ENCODE data around the gene DCAF12. TPM values are rescaled to one million over a fixed set of nuclear protein-coding genes. Genes with fewer than 3 reads are reported as not detected.
A peak's percentile ranks its signal among the peaks of the same experiment; 100 is the strongest.
"Not testable (repeated sequence)": the region's sequence is repeated elsewhere in the genome, so short reads cannot be mapped to it uniquely, and the experiment has no call there.

Gene DCAF12
- total RNA-seq, 1 experiment from 2014 or later, result 33.0 TPM

DNA sequence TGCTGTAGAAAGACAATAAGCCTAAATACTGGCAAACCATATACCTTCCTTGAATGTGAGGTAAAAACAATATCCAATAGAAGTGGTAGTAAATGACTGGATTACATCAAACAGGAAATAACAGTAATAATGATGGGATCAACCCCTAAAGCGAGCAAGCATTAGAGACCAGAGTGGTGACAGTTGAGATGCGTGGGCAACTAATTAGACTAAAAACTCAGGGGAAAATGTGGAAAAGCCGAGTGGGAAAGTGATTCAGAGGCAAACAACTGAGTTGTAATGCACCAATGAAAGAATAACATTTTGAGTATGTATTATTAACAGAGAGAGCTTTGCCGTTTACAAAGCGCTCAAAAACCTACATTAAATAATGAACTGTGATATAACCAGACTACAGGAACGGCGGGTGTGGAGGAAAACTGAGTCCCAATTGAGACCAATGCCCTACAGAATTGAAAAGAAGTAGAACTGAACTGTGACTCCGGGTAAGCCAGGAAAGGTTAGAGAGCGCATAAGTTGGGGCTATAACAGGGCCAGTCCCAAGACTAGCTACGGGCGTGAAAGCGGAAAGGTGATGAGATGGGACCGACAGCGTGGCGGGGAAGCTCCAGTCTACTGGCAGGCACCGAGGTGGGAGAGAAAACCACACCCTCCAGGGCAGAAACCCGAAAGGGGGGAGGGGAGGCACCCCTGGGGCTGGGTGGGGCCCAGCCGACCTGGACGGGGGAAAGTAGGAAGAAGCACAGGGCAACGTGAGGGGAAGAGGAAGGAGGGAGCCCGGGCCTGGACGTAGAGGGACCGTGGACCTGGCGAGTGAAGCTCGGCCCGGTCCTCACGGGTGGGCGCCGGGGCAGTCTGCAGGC is 78.4 kb downstream of the DCAF12 start:
- Histone ChIP-seq H3K4me1 (peaks cover 18% of the 10 kb centered on the region), H3K9me3 (no peaks in the 10 kb centered on the region), H3K4me3 (ENCODE audit: low read depth, low read length) (peak overlapping the region; percentile 99), H3K27me3 (replicated peaks; ENCODE audit: control insufficient read depth, insufficient read depth, low read length) (no peaks in the 10 kb centered on the region), H3K36me3 (ENCODE audit: control insufficient read depth, insufficient read depth, low read length) (no peaks in the 10 kb centered on the region)
- POLR2A ChIA-PET, result interaction anchor here (0.6 to 3.8 kb wide), 15 partner anchors 10 to 1999 kb away, joined by 3 to 68 read pairs (median 3); no protein-coding TSS in a partner anchor
- peak; percentile 69 to 77 for DNase-seq
- CTCF ChIA-PET, result interaction anchor here (0.5 to 3.1 kb wide), 3 partner anchors 14 to 25 kb away, joined by 3 to 46 read pairs (median 3); no protein-coding TSS in a partner anchor
- TSS peak; percentile 46 for BruUV-seq (replicated peaks)
- peaks cover 17% of the 10 kb centered on the region for H3K4me1 Mint-ChIP-seq (ENCODE audit: low read depth, unreplicated experiment)
- intact Hi-C loops (cut with micrococcal nuclease; ENCODE audit: unreplicated experiment), result loop anchor here (5.0 kb wide), 1 partner anchor 329 kb away; the partner anchor contains the start of gene MYORG
- H3K27ac Mint-ChIP-seq (ENCODE audit: unreplicated experiment), result peak overlapping the region; percentile 100
- peak overlapping the region; percentile 100 for H3K4me3 Mint-ChIP-seq (ENCODE audit: unreplicated experiment)
- no peaks in the 10 kb centered on the region for H3K27me3 Mint-ChIP-seq (ENCODE audit: insufficient read depth, unreplicated experiment)
- no peaks in the 10 kb centered on the region for H3K9me3 Mint-ChIP-seq (ENCODE audit: unreplicated experiment)
- peaks cover 65% of the 10 kb centered on the region for H3K36me3 Mint-ChIP-seq (ENCODE audit: insufficient read depth, unreplicated experiment)
- TF ChIP-seq, protein P1, sequence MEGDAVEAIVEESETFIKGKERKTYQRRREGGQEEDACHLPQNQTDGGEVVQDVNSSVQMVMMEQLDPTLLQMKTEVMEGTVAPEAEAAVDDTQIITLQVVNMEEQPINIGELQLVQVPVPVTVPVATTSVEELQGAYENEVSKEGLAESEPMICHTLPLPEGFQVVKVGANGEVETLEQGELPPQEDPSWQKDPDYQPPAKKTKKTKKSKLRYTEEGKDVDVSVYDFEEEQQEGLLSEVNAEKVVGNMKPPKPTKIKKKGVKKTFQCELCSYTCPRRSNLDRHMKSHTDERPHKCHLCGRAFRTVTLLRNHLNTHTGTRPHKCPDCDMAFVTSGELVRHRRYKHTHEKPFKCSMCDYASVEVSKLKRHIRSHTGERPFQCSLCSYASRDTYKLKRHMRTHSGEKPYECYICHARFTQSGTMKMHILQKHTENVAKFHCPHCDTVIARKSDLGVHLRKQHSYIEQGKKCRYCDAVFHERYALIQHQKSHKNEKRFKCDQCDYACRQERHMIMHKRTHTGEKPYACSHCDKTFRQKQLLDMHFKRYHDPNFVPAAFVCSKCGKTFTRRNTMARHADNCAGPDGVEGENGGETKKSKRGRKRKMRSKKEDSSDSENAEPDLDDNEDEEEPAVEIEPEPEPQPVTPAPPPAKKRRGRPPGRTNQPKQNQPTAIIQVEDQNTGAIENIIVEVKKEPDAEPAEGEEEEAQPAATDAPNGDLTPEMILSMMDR (IDR thresholded peaks at IDR 0.05; ENCODE audit: insufficient read depth in 1 of 2, low read depth in 1 of 2, low read length in 1 of 2, severe bottlenecking in 1 of 2, unreplicated experiment in 1 of 2), result no peak

DNA sequence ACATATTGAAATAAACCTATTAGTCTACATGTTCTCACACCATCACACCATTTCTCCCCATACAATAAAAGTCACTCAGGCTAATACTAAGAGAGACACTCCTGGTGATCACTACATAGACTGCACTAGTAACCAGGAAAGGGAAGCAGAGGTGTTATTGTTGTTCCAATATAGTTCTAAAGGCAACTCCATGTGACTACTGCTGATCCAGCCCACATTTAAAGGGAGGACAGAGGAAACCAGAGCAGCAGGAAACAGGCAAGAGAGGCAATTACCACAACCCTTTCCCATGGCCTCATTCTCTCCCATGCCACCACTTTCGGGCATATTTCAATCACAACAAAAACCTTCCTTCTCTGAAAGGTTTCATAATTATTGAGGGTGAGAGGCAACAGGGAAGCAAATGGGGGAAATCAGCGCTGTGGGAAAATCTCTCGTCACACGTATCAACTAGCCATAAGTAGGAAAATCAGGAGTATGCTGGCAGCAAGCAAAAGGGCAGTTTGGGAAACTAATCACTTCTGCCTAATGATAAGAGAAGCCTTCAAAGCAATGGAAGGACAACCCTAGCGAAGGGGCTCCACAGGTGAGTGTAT is 79.6 kb downstream of the DCAF12 start:
- H3K36me3 Mint-ChIP-seq (ENCODE audit: insufficient read depth, unreplicated experiment), result peaks cover 77% of the 10 kb centered on the region
- H3K27ac Mint-ChIP-seq (ENCODE audit: unreplicated experiment), result peak overlapping the region; percentile 33
- ChIA-PET POLR2A (interaction anchor here (3.8 kb wide), 1 partner anchor 26 kb away, joined by 68 read pairs; no protein-coding TSS in a partner anchor), CTCF (no interaction called here)
- H3K27me3 ChIP-seq (replicated peaks; ENCODE audit: control insufficient read depth, insufficient read depth, low read length), result no peaks in the 10 kb centered on the region
- H3K4me3 ChIP-seq (ENCODE audit: low read depth, low read length), result peak overlapping the region; percentile 99
- H3K4me1 ChIP-seq, result peaks cover 18% of the 10 kb centered on the region
- intact Hi-C loops (cut with micrococcal nuclease; ENCODE audit: unreplicated experiment), result loop anchor here (5.0 kb wide), 1 partner anchor 330 kb away; the partner anchor contains the start of gene MYORG
- BruUV-seq (replicated peaks), result no TSS peak
- no peaks in the 10 kb centered on the region for H3K9me3 ChIP-seq
- H3K9me3 Mint-ChIP-seq (ENCODE audit: unreplicated experiment), result no peaks in the 10 kb centered on the region
- H3K27me3 Mint-ChIP-seq (ENCODE audit: insufficient read depth, unreplicated experiment), result no peaks in the 10 kb centered on the region
- H3K36me3 ChIP-seq (ENCODE audit: control insufficient read depth, insufficient read depth, low read length), result no peaks in the 10 kb centered on the region; the same call in 1 of the 2 replicates
- H3K4me1 Mint-ChIP-seq (ENCODE audit: low read depth, unreplicated experiment), result peaks cover 17% of the 10 kb centered on the region
- TF ChIP-seq, protein P1 (IDR thresholded peaks at IDR 0.05; ENCODE audit: insufficient read depth in 1 of 2, low read depth in 1 of 2, low read length in 1 of 2, severe bottlenecking in 1 of 2, unreplicated experiment in 1 of 2), result no peak
- H3K4me3 Mint-ChIP-seq (ENCODE audit: unreplicated experiment), result peak overlapping the region; percentile 100
- no peak for DNase-seq

DNA sequence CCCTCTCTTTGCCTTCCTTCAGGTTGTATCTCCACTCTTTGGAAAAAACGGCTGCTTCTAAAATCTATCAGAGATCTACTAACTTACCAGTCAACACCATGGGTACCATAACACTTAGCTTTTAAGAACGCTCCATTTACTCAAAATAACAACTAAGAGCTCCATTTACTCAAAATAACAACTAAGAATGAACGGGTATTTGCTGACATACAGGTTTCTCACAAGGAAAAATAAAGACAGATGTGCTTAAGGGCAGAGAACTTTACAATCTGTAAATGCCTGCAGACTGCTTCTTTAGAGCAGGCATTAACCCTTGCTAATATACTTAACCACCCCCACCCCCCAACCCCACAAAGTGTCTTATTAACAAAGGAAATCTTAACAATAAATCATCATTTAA is 80.6 kb downstream of the DCAF12 start:
- no peak for DNase-seq
- no peaks in the 10 kb centered on the region for H3K27me3 Mint-ChIP-seq (ENCODE audit: insufficient read depth, unreplicated experiment)
- H3K9me3 Mint-ChIP-seq (ENCODE audit: unreplicated experiment), result no peaks in the 10 kb centered on the region
- POLR2A ChIA-PET, result no interaction called here
- H3K27ac Mint-ChIP-seq (ENCODE audit: unreplicated experiment), result peak overlapping the region; percentile 43
- no TSS peak for BruUV-seq (replicated peaks)
- H3K4me1 ChIP-seq, result peaks cover 18% of the 10 kb centered on the region
- H3K9me3 ChIP-seq, result no peaks in the 10 kb centered on the region
- no peaks in the 10 kb centered on the region for H3K27me3 ChIP-seq (replicated peaks; ENCODE audit: control insufficient read depth, insufficient read depth, low read length)
- H3K4me1 Mint-ChIP-seq (ENCODE audit: low read depth, unreplicated experiment), result peaks cover 17% of the 10 kb centered on the region
- CTCF ChIA-PET, result no interaction called here
- H3K36me3 ChIP-seq (ENCODE audit: control insufficient read depth, insufficient read depth, low read length), result no peaks in the 10 kb centered on the region; the same call in 1 of the 2 replicates
- intact Hi-C loops (cut with micrococcal nuclease; ENCODE audit: unreplicated experiment), result loop anchor here (5.0 kb wide), 1 partner anchor 331 kb away; the partner anchor contains the start of gene MYORG
- TF ChIP-seq, protein P1 (IDR thresholded peaks at IDR 0.05; ENCODE audit: insufficient read depth in 1 of 2, low read depth in 1 of 2, low read length in 1 of 2, severe bottlenecking in 1 of 2, unreplicated experiment in 1 of 2), result no peak
- H3K4me3 Mint-ChIP-seq (ENCODE audit: unreplicated experiment), result peak overlapping the region; percentile 100
- peaks cover 87% of the 10 kb centered on the region for H3K36me3 Mint-ChIP-seq (ENCODE audit: insufficient read depth, unreplicated experiment)
- no peak overlapping the region for H3K4me3 ChIP-seq (ENCODE audit: low read depth, low read length)

DNA sequence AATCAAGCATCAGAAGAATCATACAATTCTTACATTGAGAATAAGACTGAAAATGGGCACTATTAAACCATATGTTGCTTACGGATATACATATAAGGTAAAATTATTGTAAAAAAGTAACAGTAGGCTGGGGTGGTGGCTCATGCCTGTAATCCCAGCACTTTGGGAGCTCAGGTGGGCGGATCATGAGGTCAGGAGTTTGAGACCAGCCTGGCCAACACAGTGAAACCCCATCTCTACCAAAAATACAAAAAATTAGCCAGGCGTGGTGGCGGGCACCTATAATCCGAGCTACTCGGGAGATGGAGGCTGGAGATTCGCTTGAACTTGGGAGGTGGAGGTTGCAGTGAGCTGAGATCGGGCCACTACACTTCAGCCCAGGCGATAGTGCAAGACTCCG is 84.4 kb downstream of the DCAF12 start:
- DNase-seq; H3K9me3 Mint-ChIP-seq (ENCODE audit: unreplicated experiment); H3K27me3 ChIP-seq (replicated peaks; ENCODE audit: control insufficient read depth, insufficient read depth, low read length); H3K36me3 ChIP-seq (ENCODE audit: control insufficient read depth, insufficient read depth, low read length); H3K4me3 Mint-ChIP-seq (ENCODE audit: unreplicated experiment); CTCF ChIA-PET; POLR2A ChIA-PET; intact Hi-C loops (cut with micrococcal nuclease; ENCODE audit: unreplicated experiment); H3K27ac Mint-ChIP-seq (ENCODE audit: unreplicated experiment); H3K4me3 ChIP-seq (ENCODE audit: low read depth, low read length); H3K27me3 Mint-ChIP-seq (ENCODE audit: insufficient read depth, unreplicated experiment); H3K9me3 ChIP-seq; BruUV-seq (replicated peaks): not testable (repeated sequence)
- peaks cover 94% of the 10 kb centered on the region for H3K36me3 Mint-ChIP-seq (ENCODE audit: insufficient read depth, unreplicated experiment)
- peaks cover 18% of the 10 kb centered on the region for H3K4me1 ChIP-seq
- peaks cover 14% of the 10 kb centered on the region for H3K4me1 Mint-ChIP-seq (ENCODE audit: low read depth, unreplicated experiment)
